H9 (cell line): ENCODE data around the gene KAZALD1. TPM values are rescaled to one million over a fixed set of nuclear protein-coding genes. Genes with fewer than 3 reads are reported as not detected.

Source experiments
- DNase-seq: peaks from one replicate; pipeline ENCODE4 v3.0.0-alpha.2; 2017
- H2AFZ ChIP-seq: one replicate; pipeline ENCODE4 v1.6.1; 2013; ENCODE audit warnings: mild to moderate bottlenecking, low read length, control low read depth, moderate library complexity
- H2AK5ac ChIP-seq: 2 replicates; pipeline ENCODE4 v1.6.1; 2013; ENCODE audit warnings: low read length, control low read depth, mixed read lengths; ENCODE audit not compliant: insufficient read length
- H2BK120ac ChIP-seq: one replicate; pipeline ENCODE4 v1.6.1; 2013; ENCODE audit warnings: low read depth, mild to moderate bottlenecking, low read length, control low read depth, inconsistent platforms; ENCODE audit not compliant: poor library complexity, severe bottlenecking
- H2BK12ac ChIP-seq: 2 replicates; pipeline ENCODE4 v1.6.1; 2013; ENCODE audit warnings: low read length, control low read depth, mixed read lengths, low read depth; ENCODE audit not compliant: insufficient read length
- H2BK15ac ChIP-seq: 2 replicates; pipeline ENCODE4 v1.6.1; 2013; ENCODE audit warnings: low read depth, low read length, control low read depth
- H2BK20ac ChIP-seq: one replicate; pipeline ENCODE4 v1.6.1; 2013; ENCODE audit warnings: low read depth, mild to moderate bottlenecking, low read length, control low read depth, inconsistent platforms; ENCODE audit not compliant: poor library complexity, severe bottlenecking
- H2BK5ac ChIP-seq: 2 replicates; pipeline ENCODE4 v1.6.1; 2013; ENCODE audit warnings: low read length, control low read depth, mixed read lengths; ENCODE audit not compliant: insufficient read length
- H3K14ac ChIP-seq: 2 replicates; pipeline ENCODE4 v1.6.1; 2013; ENCODE audit warnings: low read length, control low read depth; ENCODE audit not compliant: insufficient read depth
- H3K18ac ChIP-seq: 2 replicates; pipeline ENCODE4 v1.6.1; 2013; ENCODE audit warnings: low read depth, mild to moderate bottlenecking, mixed read lengths, low read length, control low read depth; ENCODE audit not compliant: insufficient read length
- H3K23ac ChIP-seq: 2 replicates; pipeline ENCODE4 v1.6.1; 2013; ENCODE audit warnings: low read length, control low read depth, mixed read lengths, low read depth; ENCODE audit not compliant: insufficient read length
- H3K23me2 ChIP-seq: 2 replicates; pipeline ENCODE4 v1.6.1; 2013; ENCODE audit warnings: low read depth, mild to moderate bottlenecking, mixed read lengths, low read length, control low read depth; ENCODE audit not compliant: insufficient read length, poor library complexity, severe bottlenecking
- H3K27ac ChIP-seq: 2 replicates; pipeline ENCODE4 v1.5.1; 2013; ENCODE audit warnings: low read length, control low read depth, mixed read lengths, low read depth; ENCODE audit not compliant: insufficient read length
- H3K27me3 ChIP-seq: 2 replicates; pipeline ENCODE4 v1.6.1; 2013; ENCODE audit warnings: low read length, control low read depth, inconsistent platforms; ENCODE audit not compliant: insufficient read depth
- H3K4ac ChIP-seq: 2 replicates; pipeline ENCODE4 v1.6.1; 2013; ENCODE audit warnings: low read depth, mild to moderate bottlenecking, control low read depth, inconsistent platforms, low read length, moderate library complexity
- H3K4me1 ChIP-seq: 2 replicates; pipeline ENCODE4 v1.6.1; 2013; ENCODE audit warnings: low read length, control low read depth, inconsistent platforms; ENCODE audit not compliant: insufficient read depth
- H3K4me2 ChIP-seq: 2 replicates; pipeline ENCODE4 v1.6.1; 2013; ENCODE audit warnings: low read length, control low read depth, mixed read lengths; ENCODE audit not compliant: insufficient read length, insufficient read depth
- H3K56ac ChIP-seq: 2 replicates; pipeline ENCODE4 v1.6.1; 2013; ENCODE audit warnings: low read depth, mild to moderate bottlenecking, mixed read lengths, low read length, control low read depth; ENCODE audit not compliant: insufficient read length
- H3K79me1 ChIP-seq: 2 replicates; pipeline ENCODE4 v1.6.1; 2013; ENCODE audit warnings: low read depth, mild to moderate bottlenecking, moderate library complexity, low read length, control low read depth, inconsistent platforms; ENCODE audit not compliant: insufficient read depth, poor library complexity, severe bottlenecking
- H3K79me2 ChIP-seq: 2 replicates; pipeline ENCODE4 v1.6.1; 2013; ENCODE audit warnings: low read length, control low read depth, inconsistent platforms; ENCODE audit not compliant: insufficient read depth
- H3K9ac ChIP-seq: 2 replicates; pipeline ENCODE4 v1.6.1; 2013; ENCODE audit warnings: low read length, control low read depth, mixed read lengths; ENCODE audit not compliant: insufficient read length; ENCODE audit errors: extremely low read depth
- H3K9me3 ChIP-seq: one replicate; pipeline ENCODE4 v1.6.1; 2013; ENCODE audit warnings: low read depth, low read length, inconsistent platforms; ENCODE audit not compliant: control insufficient read depth
- H3T11ph ChIP-seq: one replicate; pipeline ENCODE4 v1.6.1; 2013; ENCODE audit warnings: mild to moderate bottlenecking, low read length, control low read depth, inconsistent platforms
- H4K20me1 ChIP-seq: one replicate; pipeline ENCODE4 v1.6.1; 2013; ENCODE audit not compliant: control insufficient read depth, insufficient read length, insufficient read depth
- H4K5ac ChIP-seq: 2 replicates; pipeline ENCODE4 v1.6.1; 2013; ENCODE audit warnings: low read depth, mild to moderate bottlenecking, mixed read lengths, low read length, control low read depth; ENCODE audit not compliant: insufficient read length
- H4K8ac ChIP-seq: replicated peaks from 2 replicates; pipeline ENCODE4 v1.6.1; 2013; ENCODE audit warnings: low read length, control low read depth, mixed read lengths, low read depth; ENCODE audit not compliant: insufficient read length
- H4K91ac ChIP-seq: 2 replicates; pipeline ENCODE4 v1.6.1; 2013; ENCODE audit warnings: low read depth, mild to moderate bottlenecking, moderate library complexity, mixed read lengths, low read length, control low read depth; ENCODE audit not compliant: insufficient read length
- H3K27ac Mint-ChIP-seq, 3 experiments: 2 replicates in 2 of 3; 3 replicates in 1 of 3; pipeline ENCODE4 v1.8.0; 2020 to 2021; ENCODE audit warnings: mixed read lengths in 3 of 3, mild to moderate bottlenecking in 1 of 3, moderate library complexity in 1 of 3
- H3K27me3 Mint-ChIP-seq: 2 replicates; pipeline ENCODE4 v1.8.0; 2021; ENCODE audit warnings: low read depth, mild to moderate bottlenecking, moderate library complexity, mixed read lengths
- H3K36me3 Mint-ChIP-seq, 3 experiments: 2 replicates in 2 of 3; 3 replicates in 1 of 3; pipeline ENCODE4 v1.8.0; 2020 to 2021; ENCODE audit warnings: low read depth in 3 of 3, mixed read lengths in 3 of 3; ENCODE audit not compliant: insufficient read depth in 1 of 3
- H3K4me1 Mint-ChIP-seq, 2 experiments: 2 replicates each; pipeline ENCODE4 v1.8.0; 2020; ENCODE audit warnings: mixed read lengths in 2 of 2
- H3K4me3 Mint-ChIP-seq, 2 experiments: 2 replicates in 1 of 2; 3 replicates in 1 of 2; pipeline ENCODE4 v1.8.0; 2020 to 2021; ENCODE audit warnings: mild to moderate bottlenecking in 2 of 2, mixed read lengths in 2 of 2, moderate library complexity in 1 of 2
- H3K9me3 Mint-ChIP-seq, 2 experiments: 2 replicates in 1 of 2; 3 replicates in 1 of 2; pipeline ENCODE4 v1.8.0; 2020; ENCODE audit warnings: mild to moderate bottlenecking in 2 of 2, mixed read lengths in 2 of 2, moderate library complexity in 1 of 2
- CTCF ChIP-seq: fragments of 200-600 bp; sonication (generic); conservative IDR thresholded peaks from 3 replicates; pipeline ENCODE4 v1.8.0; 2021; ENCODE audit warnings: antibody characterized with exemption, mild to moderate bottlenecking
- WGBS: extraction: QIAGEN DNeasy Blood & Tissue Kit; methylation state at CpG from one replicate; pipeline ENCODE4 v1.1.7; 2013; ENCODE audit warnings: missing lambda C conversion rate, low lambda C conversion rate, mixed read lengths; ENCODE audit not compliant: insufficient read length; ENCODE audit errors: extremely low coverage; 5-methylcytosine and 5-hydroxymethylcytosine counted together
- total RNA-seq: library from RNA; stranded (reverse); gene quantifications from 2 replicates; pipeline ENCODE4 v1.2.1, GENCODE V29; 2021

KAZALD1 gene
- total RNA-seq, 1 experiment from 2014 or later, result 2.9 TPM

- Histone ChIP-seq H2BK20ac (no peak overlapping the region), H3K9ac (no peak overlapping the region), H2BK120ac (no peak overlapping the region), H2BK5ac (no peak overlapping the region), H4K91ac (no peak overlapping the region), H3K27ac (no peak overlapping the region), H3K27me3 (peaks cover 13% of the 10 kb centered on the region; the same call in 1 of the 2 replicates), H3K18ac (no peak overlapping the region), H3K79me1 (no peaks in the 10 kb centered on the region), H4K20me1 (no peaks in the 10 kb centered on the region), H2AFZ (no peak overlapping the region), H3K56ac (no peak overlapping the region), H3K4me1 (peaks cover 2% of the 10 kb centered on the region; the same call in 1 of the 2 replicates), H4K5ac (no peak overlapping the region), H2AK5ac (no peak overlapping the region), H3K4ac (no peak overlapping the region), H3K9me3 (no peaks in the 10 kb centered on the region), H3K23ac (no peak overlapping the region), H3K4me2 (no peak overlapping the region), H3K14ac (no peak overlapping the region), H3K79me2 (no peaks in the 10 kb centered on the region), H4K8ac (no peak overlapping the region), H2BK15ac (no peak overlapping the region), H2BK12ac (no peak overlapping the region), H3T11ph (no peak overlapping the region), H3K23me2 (peaks cover 16% of the 10 kb centered on the region)
- Mint-ChIP-seq H3K36me3 (no peaks in the 10 kb centered on the region), H3K9me3 (no peaks in the 10 kb centered on the region; a peak in 1 of 5 replicates), H3K4me1 (peaks cover 17 to 36% of the 10 kb centered on the region in 2 experiments), H3K4me3 (no peak overlapping the region), H3K27ac (no peak overlapping the region), H3K27me3 (peaks cover 67% of the 10 kb centered on the region)
- WGBS, result no CpG with 5 or more reads among the region's 6 CpGs
- no peak for TF ChIP-seq CTCF
- no peak for DNase-seq
Measured at GRCh38 chr10:101071267-101071884, 9.6 kb downstream of the KAZALD1 start.
